Glutamatergic neuron (in vitro differentiated cells): Measurements from ENCODE around the gene ABT1. TPM values are rescaled to one million over a fixed set of nuclear protein-coding genes. Genes with fewer than 3 reads are reported as not detected.

Experiments used
- DNase-seq: peaks from one replicate; pipeline ENCODE4 v3.0.0; 2022
- H3K27ac Mint-ChIP-seq: one replicate; pipeline ENCODE4 v1.8.0; 2020; ENCODE audit warnings: mild to moderate bottlenecking, mixed read lengths, inconsistent platforms; ENCODE audit not compliant: unreplicated experiment
- H3K27me3 Mint-ChIP-seq: one replicate; pipeline ENCODE4 v1.8.0; 2020; ENCODE audit warnings: mild to moderate bottlenecking, moderate library complexity, mixed read lengths, inconsistent platforms; ENCODE audit not compliant: unreplicated experiment
- H3K36me3 Mint-ChIP-seq: one replicate; pipeline ENCODE4 v1.8.0; 2020; ENCODE audit warnings: mild to moderate bottlenecking, mixed read lengths, inconsistent platforms; ENCODE audit not compliant: unreplicated experiment
- H3K4me1 Mint-ChIP-seq: one replicate; pipeline ENCODE4 v1.8.0; 2020; ENCODE audit warnings: mild to moderate bottlenecking, low read depth, mixed read lengths, inconsistent platforms; ENCODE audit not compliant: unreplicated experiment
- H3K4me3 Mint-ChIP-seq: one replicate; pipeline ENCODE4 v1.8.0; 2020; ENCODE audit warnings: mild to moderate bottlenecking, mixed read lengths, inconsistent platforms; ENCODE audit not compliant: unreplicated experiment
- H3K9me3 Mint-ChIP-seq: one replicate; pipeline ENCODE4 v1.8.0; 2020; ENCODE audit warnings: mild to moderate bottlenecking, moderate library complexity, mixed read lengths, inconsistent platforms; ENCODE audit not compliant: unreplicated experiment
- CTCF ChIP-seq: fragments of 200-600 bp; sonication (generic); IDR thresholded peaks from one replicate; pipeline ENCODE4 v1.5.0; 2021; ENCODE audit not compliant: partially characterized antibody, unreplicated experiment
- total RNA-seq: library from RNA; stranded (reverse); fragmentation: NEBNext Ultra II Directional; extraction: Animal tissue kit (Norgen Biotek cat#: 25700); gene quantifications from one replicate; pipeline ENCODE4 v1.2.1, GENCODE V29; 2021; ENCODE audit not compliant: unreplicated experiment

ABT1 gene
- total RNA-seq, 1 donor from 2014 or later, result 15.9 TPM

GRCh38 chr6:26597389-26597766, 625 bp downstream of the ABT1 start:
- Mint-ChIP-seq H3K4me1 (no peaks in the 10 kb centered on the region), H3K27ac (no peak overlapping the region), H3K27me3 (peaks cover 5% of the 10 kb centered on the region), H3K4me3 (no peak overlapping the region), H3K9me3 (no peaks in the 10 kb centered on the region), H3K36me3 (no peaks in the 10 kb centered on the region)
- TF ChIP-seq CTCF, result no peak
- no peak for DNase-seq

GRCh38 chr6:26597821-26598220, 1.1 kb downstream of the ABT1 start:
- DNase-seq, result no peak
- H3K4me1 Mint-ChIP-seq, result no peaks in the 10 kb centered on the region
- no peak overlapping the region for H3K27ac Mint-ChIP-seq
- TF ChIP-seq CTCF, result no peak
- no peak overlapping the region for H3K4me3 Mint-ChIP-seq
- H3K36me3 Mint-ChIP-seq, result no peaks in the 10 kb centered on the region
- H3K9me3 Mint-ChIP-seq, result no peaks in the 10 kb centered on the region
- H3K27me3 Mint-ChIP-seq, result peaks cover 5% of the 10 kb centered on the region

- Mint-ChIP-seq H3K36me3 (no peaks in the 10 kb centered on the region), H3K27ac (no peak overlapping the region), H3K9me3 (no peaks in the 10 kb centered on the region), H3K27me3 (peaks cover 5% of the 10 kb centered on the region), H3K4me3 (no peak overlapping the region), H3K4me1 (no peaks in the 10 kb centered on the region)
- no peak for DNase-seq
- no peak for TF ChIP-seq CTCF
Observed at GRCh38 chr6:26598267-26598666, 1.5 kb downstream of the ABT1 start.

GRCh38 chr6:26599134-26599533, 2.4 kb downstream of the ABT1 start:
- TF ChIP-seq CTCF, result no peak
- no peak overlapping the region for H3K27ac Mint-ChIP-seq
- peaks cover 5% of the 10 kb centered on the region for H3K27me3 Mint-ChIP-seq
- no peaks in the 10 kb centered on the region for H3K36me3 Mint-ChIP-seq
- no peak for DNase-seq
- no peaks in the 10 kb centered on the region for H3K4me1 Mint-ChIP-seq
- no peaks in the 10 kb centered on the region for H3K9me3 Mint-ChIP-seq
- H3K4me3 Mint-ChIP-seq, result no peak overlapping the region

- H3K27me3 Mint-ChIP-seq, result peaks cover 5% of the 10 kb centered on the region
- no peaks in the 10 kb centered on the region for H3K36me3 Mint-ChIP-seq
- no peak for DNase-seq
- TF ChIP-seq CTCF, result no peak
- no peak overlapping the region for H3K27ac Mint-ChIP-seq
- H3K4me1 Mint-ChIP-seq, result no peaks in the 10 kb centered on the region
- H3K9me3 Mint-ChIP-seq, result no peaks in the 10 kb centered on the region
- no peak overlapping the region for H3K4me3 Mint-ChIP-seq
Observed at GRCh38 chr6:26599591-26599990, 2.8 kb downstream of the ABT1 start.
